ENCODE results near the gene CEACAM7. TPM values are rescaled to one million over a fixed set of nuclear protein-coding genes. Genes with fewer than 3 reads are reported as not detected.
A peak's percentile ranks its signal among the peaks of the same experiment; 100 is the strongest.
"Not testable (repeated sequence)": the region's sequence is repeated elsewhere in the genome, so short reads cannot be mapped to it uniquely, and the experiment has no call there.

CEACAM7 gene
- total RNA-seq, 1 donor = not detected

- no peak for DNase-seq (ENCODE audit: low read depth in 2 of 3, low spot score in 2 of 3)
These were observed 19.8 kb downstream of the CEACAM7 start for GRCh38 chr19:41668315-41668714.

DNA sequence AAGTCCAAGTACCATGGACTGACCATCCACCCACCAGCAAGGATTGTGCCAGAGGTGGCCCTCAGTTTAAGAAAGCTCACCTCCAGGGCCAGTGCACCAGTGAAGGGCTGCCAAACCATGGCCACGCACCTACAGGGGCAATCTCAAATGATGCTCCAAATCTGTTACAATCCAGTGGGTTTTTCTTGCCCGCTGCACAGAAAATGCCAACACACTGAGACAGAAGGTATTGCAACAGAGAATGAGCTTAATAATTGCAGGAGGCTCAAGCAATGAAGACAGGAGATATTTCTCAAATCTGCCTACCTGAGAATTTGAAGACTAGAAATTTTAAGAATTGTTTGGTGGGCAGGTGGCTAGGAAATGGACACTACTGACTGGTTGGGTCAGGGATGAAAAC is 22.0 kb downstream of the CEACAM7 start:
- no peak for DNase-seq (ENCODE audit: low read depth in 2 of 3, low spot score in 2 of 3)

DNA sequence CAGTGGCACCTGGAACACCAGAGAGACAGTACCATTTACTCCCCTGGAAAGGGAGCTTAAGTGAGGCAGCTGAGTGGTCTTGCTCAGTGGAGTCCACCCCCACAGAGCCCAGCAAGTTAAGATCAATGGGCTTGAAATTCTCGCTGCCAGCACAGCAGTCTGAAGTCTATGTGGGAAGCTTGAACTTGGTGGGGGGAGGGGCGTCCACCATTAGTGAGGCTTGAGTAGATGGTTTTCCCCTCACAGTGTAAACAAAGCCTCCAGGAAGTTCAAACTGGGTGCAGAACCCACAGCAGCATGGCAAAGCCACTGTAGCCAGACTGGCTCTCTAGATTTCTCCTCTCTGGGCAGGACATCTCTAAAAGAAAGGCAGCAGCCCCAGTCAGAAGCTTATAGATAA is 30.9 kb downstream of the CEACAM7 start:
- no peak for DNase-seq (ENCODE audit: low read depth in 2 of 3, low spot score in 2 of 3)

- not testable (repeated sequence) for DNase-seq (ENCODE audit: low read depth in 2 of 3, low spot score in 2 of 3)
These were observed 31.3 kb downstream of the CEACAM7 start for GRCh38 chr19:41656756-41657155.

DNA sequence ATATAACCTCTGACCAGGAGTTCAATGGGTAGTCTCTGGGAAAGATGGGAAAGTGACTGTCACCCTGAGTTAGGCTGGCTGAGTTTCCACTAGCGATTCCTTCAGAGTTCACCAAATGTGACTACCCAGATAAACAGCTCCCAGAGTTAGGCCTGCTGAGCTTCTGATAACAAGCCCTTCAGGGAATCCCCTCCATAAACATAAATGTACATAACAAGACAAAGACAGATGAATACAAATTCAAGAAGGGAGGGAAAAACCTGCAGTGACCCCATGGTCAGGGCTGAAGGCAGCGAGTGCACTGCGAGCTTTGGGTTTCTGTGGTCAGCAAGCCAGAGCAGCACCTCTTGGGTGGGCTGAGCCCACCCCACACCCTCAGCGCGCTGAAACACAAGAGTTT is 35.8 kb downstream of the CEACAM7 start:
- DNase-seq (ENCODE audit: low read depth in 2 of 3, low spot score in 2 of 3) = no peak

DNA sequence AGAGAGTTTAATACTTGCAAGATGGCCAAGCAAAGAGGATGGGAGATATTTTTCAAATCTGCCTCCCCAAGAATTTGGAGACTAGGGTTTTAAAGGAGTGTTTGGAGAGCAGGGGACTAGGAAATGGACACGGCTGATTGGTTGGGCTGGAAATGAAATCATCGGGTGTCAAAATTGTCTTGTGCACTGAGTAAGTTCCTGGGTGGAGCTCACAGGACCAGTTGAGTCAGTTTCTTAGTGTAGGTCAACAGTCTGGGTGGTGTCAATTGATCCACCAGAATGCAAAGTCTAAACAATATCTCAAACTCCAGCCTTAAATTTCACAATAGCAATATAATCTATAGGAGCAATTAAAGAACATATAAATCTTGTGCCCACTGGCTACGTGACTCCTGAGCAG is 38.2 kb downstream of the CEACAM7 start:
- no peak for DNase-seq (ENCODE audit: low read depth in 2 of 3, low spot score in 2 of 3)

- DNase-seq (ENCODE audit: low read depth in 2 of 3, low spot score in 2 of 3) = peak in 2 of 3 donors; percentile 27 to 57
These were observed 41.4 kb downstream of the CEACAM7 start for GRCh38 chr19:41646589-41647204.

GRCh38 chr19:41641879-41642485 is 46.1 kb downstream of the CEACAM7 start:
- DNase-seq (ENCODE audit: low read depth in 2 of 3, low spot score in 2 of 3) = peak; percentile 47 to 73 (median 51)

DNA sequence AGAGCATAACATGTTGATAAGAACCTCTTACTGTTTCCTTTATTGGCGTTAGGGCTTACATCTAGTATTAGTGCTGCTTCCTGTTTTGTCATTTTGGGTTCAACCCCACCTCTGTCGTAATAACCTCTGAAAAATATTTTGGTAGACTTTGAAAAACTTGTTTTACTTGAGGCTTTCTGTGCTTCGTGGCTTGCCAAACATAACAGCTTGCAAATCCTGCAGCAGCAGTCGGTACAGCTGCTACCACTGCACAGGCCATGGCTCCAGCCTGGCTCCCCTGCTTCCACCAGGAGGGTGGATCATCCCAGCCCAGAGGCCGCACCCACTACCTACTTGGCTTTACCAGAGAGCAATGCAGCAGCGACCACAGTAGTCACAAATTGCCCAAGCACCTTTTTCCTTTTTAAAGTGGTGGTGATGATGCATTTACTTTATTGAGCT is 49.4 kb downstream of the CEACAM7 start:
- DNase-seq (ENCODE audit: low read depth in 2 of 3, low spot score in 2 of 3) = peak in 1 of 3 donors; percentile 40

- DNase-seq (ENCODE audit: low read depth in 2 of 3, low spot score in 2 of 3) = no peak
These were observed 50.6 kb downstream of the CEACAM7 start for GRCh38 chr19:41637484-41637883.

DNA sequence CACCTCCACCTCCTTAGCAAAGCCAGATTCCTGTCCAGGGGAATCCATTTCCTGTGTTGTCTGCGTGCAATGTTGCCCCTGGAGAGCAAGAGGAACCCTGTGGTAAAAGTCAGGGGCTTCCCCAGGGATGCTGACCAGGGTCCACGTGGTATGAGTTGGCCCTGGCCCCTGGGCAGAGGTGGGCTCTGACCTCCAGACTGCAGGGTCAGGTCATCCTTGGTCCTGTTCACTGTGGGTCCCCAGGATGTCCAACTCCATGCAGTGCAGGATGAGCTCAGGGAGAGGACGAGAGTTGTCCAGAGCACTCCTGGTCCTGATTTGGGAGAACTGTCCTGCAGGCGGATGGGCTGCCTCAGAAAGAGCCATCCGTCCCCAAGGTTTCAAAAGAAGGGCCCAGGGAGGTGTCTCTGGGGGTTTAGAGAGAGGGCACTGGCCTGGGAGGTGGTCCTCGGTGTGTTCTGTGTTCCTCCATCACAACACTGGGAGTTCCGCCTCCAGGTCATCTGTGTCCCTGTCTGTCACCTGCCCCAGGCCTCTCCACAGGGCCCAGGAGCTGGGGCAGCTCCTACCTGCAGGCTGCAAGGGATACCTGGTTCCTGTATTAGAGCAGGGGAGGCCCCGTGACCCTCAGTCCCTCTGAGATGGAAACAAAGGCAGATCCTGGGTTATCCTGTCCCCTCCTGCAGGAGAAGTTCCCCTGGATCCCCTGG is 59.9 kb downstream of the CEACAM7 start:
- DNase-seq (ENCODE audit: low read depth in 2 of 3, low spot score in 2 of 3) = no peak

DNA sequence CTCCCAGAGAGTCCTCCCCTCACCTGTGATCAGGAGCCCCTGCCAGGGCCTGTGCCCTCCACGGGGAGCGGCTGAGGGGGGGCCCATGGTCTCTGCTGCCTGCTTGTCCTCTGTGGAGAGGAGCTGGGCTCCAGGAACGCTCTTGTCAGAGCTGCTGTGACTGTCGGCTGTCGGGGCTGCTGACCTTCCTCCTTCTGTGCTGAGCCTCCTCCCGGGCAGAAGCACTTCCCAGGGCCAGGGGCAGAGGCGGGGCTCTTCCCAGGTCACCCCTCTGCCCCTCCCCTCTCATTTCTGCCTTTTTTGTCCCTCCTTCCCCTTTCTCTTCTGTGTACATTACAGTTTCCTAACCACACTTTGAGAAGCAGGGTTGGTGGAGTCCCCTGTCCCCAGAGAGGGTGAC is 61.2 kb downstream of the CEACAM7 start, which contains the start of gene CEACAM4:
Gene CEACAM4, minus strand, starts transcription at position 198 of the 400 bp plus-strand sequence. Its CDS starts 111 bp downstream, at position 87.
- peak in 2 of 3 donors; percentile 26 to 31 for DNase-seq (ENCODE audit: low read depth in 2 of 3, low spot score in 2 of 3)

DNA sequence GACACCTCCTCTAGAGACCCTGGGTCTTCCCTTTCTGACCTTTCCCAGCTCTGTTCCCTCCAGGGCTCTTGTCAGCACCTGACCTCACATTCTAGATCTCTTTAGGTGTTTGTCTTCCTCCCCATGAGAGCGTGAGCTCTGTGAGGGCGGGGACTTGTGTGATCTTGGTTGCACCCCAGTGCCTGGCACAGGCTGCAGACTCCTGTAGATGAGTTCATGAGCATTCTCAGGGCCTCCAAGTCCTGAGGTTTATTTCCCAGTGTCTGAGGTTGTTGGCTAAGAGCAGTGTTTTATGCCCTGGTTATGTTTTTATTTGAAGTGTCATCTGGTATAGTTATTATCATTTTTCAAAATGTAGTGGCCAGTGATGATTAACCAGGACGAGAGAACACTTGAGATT is 61.8 kb downstream of the CEACAM7 start:
- no peak for DNase-seq (ENCODE audit: low read depth in 2 of 3, low spot score in 2 of 3)

- no peak for DNase-seq (ENCODE audit: low read depth in 2 of 3, low spot score in 2 of 3)
These were observed 63.1 kb downstream of the CEACAM7 start for GRCh38 chr19:41624937-41625336.

DNA sequence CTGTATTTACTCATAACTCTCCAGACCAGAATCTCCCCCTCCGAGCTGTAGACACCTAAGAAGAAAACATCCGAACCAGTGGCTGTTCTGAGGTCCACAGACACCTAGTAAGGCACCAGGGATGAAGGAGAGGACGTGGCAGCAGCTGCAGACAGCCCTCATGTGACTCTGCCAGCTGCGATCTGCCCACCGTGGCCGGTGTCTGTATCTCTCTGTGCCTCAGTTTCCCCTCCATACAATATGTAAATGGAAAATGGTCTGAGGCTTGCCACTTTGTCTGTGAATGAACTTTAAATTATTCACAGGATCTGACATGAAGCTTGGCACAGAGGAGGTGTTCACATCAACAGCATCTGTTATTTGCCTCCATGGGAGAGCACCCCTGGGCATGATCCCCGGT is 63.6 kb downstream of the CEACAM7 start:
- no peak for DNase-seq (ENCODE audit: low read depth in 2 of 3, low spot score in 2 of 3)

DNA sequence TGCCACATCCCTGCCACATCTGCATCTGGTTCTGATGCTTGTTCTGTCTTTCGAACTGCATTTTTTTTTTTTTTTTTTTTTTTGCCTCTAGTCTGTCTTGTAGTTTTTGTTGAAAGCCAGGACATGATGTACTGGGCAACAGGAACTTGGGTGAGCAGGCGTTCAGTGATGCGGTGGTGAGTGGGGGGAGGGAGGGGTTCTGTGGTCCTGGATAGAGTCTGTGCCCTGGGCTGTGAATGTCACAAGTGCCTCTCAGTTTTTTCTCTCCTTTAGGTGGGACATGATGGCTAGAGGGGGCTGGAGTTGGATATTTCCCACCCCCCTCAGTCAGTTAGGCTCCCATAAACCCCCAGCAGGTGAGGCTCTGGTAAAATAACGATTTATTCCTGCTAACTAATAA is 64.7 kb downstream of the CEACAM7 start:
- DNase-seq (ENCODE audit: low read depth in 2 of 3, low spot score in 2 of 3) = peak in 1 of 3 donors; percentile 61

Small RNA genes within 50 kb of the gene (small RNA-seq; reads per million reads assigned to genes)
- gene AC243960.4 = not detected

Other genes with a start within 250 kb of the CEACAM7 start
- gene DMAC2, start 248.4 kb downstream of the CEACAM7 start, total RNA-seq = 70.0 TPM
- gene ERICH4, start 245.1 kb downstream of the CEACAM7 start, total RNA-seq = under 0.01 TPM
- gene CEACAM21, start 112.1 kb downstream of the CEACAM7 start, total RNA-seq = 11.3 TPM
- 12.7 TPM for gene CEACAM4, start 61.2 kb downstream of the CEACAM7 start, total RNA-seq
- gene CEACAM5, start 20.4 kb upstream of the CEACAM7 start, total RNA-seq = not detected
- gene CEACAM6, start 67.3 kb upstream of the CEACAM7 start, total RNA-seq = 0.27 TPM
- 0.27 TPM for gene CEACAM3, start 108.3 kb upstream of the CEACAM7 start, total RNA-seq
- not detected for gene LYPD4, start 156.4 kb upstream of the CEACAM7 start, total RNA-seq
- not detected for gene DMRTC2, start 156.8 kb upstream of the CEACAM7 start, total RNA-seq
- 3,007 TPM for gene RPS19, start 172.0 kb upstream of the CEACAM7 start, total RNA-seq
- 17.2 TPM for gene CD79A, start 189.0 kb upstream of the CEACAM7 start, total RNA-seq
- 74.6 TPM for gene ARHGEF1, start 194.9 kb upstream of the CEACAM7 start, total RNA-seq
- gene ERFL, start 240.2 kb upstream of the CEACAM7 start, total RNA-seq = under 0.01 TPM

Measured in hematopoietic multipotent progenitor cell (in vitro differentiated cells).